Measurements from ENCODE around the gene REC8. TPM values are rescaled to one million over a fixed set of nuclear protein-coding genes. Genes with fewer than 3 reads are reported as not detected.
A peak's percentile ranks its signal among the peaks of the same experiment; 100 is the strongest.

Gene REC8
- total and polyA plus RNA-seq, 2 of the 13 experiments (the other 11 are each of a cell fraction or from before 2014, with no cell fraction given): 3.4 to 14.7 TPM

GRCh38 chr14:24146978-24147760, 24.7 kb upstream of the REC8 start, which contains the start of gene RNF31 (continued):
- TF ChIP-seq MAZ (IDR thresholded peaks at IDR 0.05; ENCODE audit: borderline replicate concordance, low read depth, low read length): peak; percentile 72
- TF ChIP-seq MAZ (CRISPR knock-in tag; IDR thresholded peaks at IDR 0.05; ENCODE audit: low read depth): peak; percentile 63
- no peak for TF ChIP-seq ZNF20 (CRISPR knock-in tag; IDR thresholded peaks at IDR 0.05)
- TF ChIP-seq POLR2A (IDR thresholded peaks at IDR 0.05; ENCODE audit: insufficient read depth in 1 of 2, low read depth in 2 of 2, low read length in 2 of 2): peak in 1 of 2 experiments; percentile 67; a peak in 2 of 4 replicates
- TF ChIP-seq ZNF143 (CRISPR knock-in tag; IDR thresholded peaks at IDR 0.05): no peak; the same call in 1 of the 2 replicates
- peak; percentile 45 for TF ChIP-seq GATA4 (IDR thresholded peaks at IDR 0.05; ENCODE audit: borderline replicate concordance, low read depth)
- TF ChIP-seq ZNF274 (CRISPR knock-in tag; IDR thresholded peaks at IDR 0.05): peak; percentile 19
- TF ChIP-seq ZNF329 (CRISPR knock-in tag; IDR thresholded peaks at IDR 0.05; ENCODE audit: low read depth): no peak
- peak; percentile 75; the same call in 1 of the 2 replicates for TF ChIP-seq RCOR2 (CRISPR knock-in tag; IDR thresholded peaks at IDR 0.05)
- no peak; a peak in 1 of 4 replicates for TF ChIP-seq NR2F1 (CRISPR knock-in tag; IDR thresholded peaks at IDR 0.05)
- peak; percentile 72 for TF ChIP-seq UBTF (CRISPR knock-in tag; IDR thresholded peaks at IDR 0.05)
- TF ChIP-seq HBP1 (CRISPR knock-in tag; IDR thresholded peaks at IDR 0.05; ENCODE audit: low read depth): peak; percentile 66
- peak; percentile 92 for TF ChIP-seq ASH2L (IDR thresholded peaks at IDR 0.05; ENCODE audit: insufficient read length, low read depth, low read length)
- TF ChIP-seq E2F1 (CRISPR knock-in tag; IDR thresholded peaks at IDR 0.05): peak; percentile 46
- TF ChIP-seq TEF (CRISPR knock-in tag; IDR thresholded peaks at IDR 0.05): peak; percentile 45; the same call in 1 of the 2 replicates
- peak; percentile 94 for TF ChIP-seq ZFP36L1 (CRISPR knock-in tag; IDR thresholded peaks at IDR 0.05)
- TF ChIP-seq ZNF510 (CRISPR knock-in tag; IDR thresholded peaks at IDR 0.05; ENCODE audit: low read depth): peak; percentile 51; the same call in 1 of the 2 replicates
- peak; percentile 85 for TF ChIP-seq ELK4 (CRISPR knock-in tag; IDR thresholded peaks at IDR 0.05; ENCODE audit: borderline replicate concordance)
- TF ChIP-seq ZNF576 (CRISPR knock-in tag; IDR thresholded peaks at IDR 0.05): no peak

Data from HepG2 (cell line).